Stimulated activated CD4-positive, alpha-beta T cell treated with anti-CD3 and anti-CD28 coated beads, Interleukin-2, amount 100 ng/mL, for 24 hours (primary cell): ENCODE measurements around the gene CLEC3A.
"Not testable (repeated sequence)": the region's sequence is repeated elsewhere in the genome, so short reads cannot be mapped to it uniquely, and the experiment has no call there.

Experiments used
- DNase-seq, 2 donors: peaks; one replicate each; pipeline ENCODE4 v3.0.0-alpha.2; 2020

CLEC3A gene

DNA sequence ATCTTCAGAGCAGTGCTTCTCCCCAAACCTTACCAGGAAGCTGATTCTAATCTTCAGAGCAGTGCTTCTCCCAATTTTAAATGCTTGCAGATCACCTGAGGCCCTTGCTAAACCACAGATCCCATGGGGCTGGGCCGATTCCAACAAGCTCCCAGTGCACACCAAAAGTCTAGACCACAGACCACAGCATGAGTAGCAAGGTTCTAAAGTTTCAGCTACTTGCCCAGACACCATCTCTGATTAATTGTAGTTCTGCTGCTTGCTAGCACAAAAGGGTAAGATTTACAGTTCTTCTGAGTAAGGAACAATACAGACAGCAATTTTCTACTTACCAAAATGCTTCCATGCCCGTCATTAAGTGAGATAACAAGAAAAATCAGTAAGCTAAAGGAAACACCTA is 12.2 kb downstream of the CLEC3A start:
- peak in 1 of 2 donors; percentile 12 for DNase-seq

- DNase-seq, result no peak
These were observed 12.7 kb downstream of the CLEC3A start for GRCh38 chr16:78035012-78035411.

GRCh38 chr16:78040396-78040795 is 18.0 kb downstream of the CLEC3A start:
- DNase-seq, result no peak

- peak; percentile 18 to 48 for DNase-seq
These were observed 23.7 kb downstream of the CLEC3A start for GRCh38 chr16:78045865-78046581.

- no peak for DNase-seq
These were observed 26.0 kb downstream of the CLEC3A start for GRCh38 chr16:78048319-78048718.

DNA sequence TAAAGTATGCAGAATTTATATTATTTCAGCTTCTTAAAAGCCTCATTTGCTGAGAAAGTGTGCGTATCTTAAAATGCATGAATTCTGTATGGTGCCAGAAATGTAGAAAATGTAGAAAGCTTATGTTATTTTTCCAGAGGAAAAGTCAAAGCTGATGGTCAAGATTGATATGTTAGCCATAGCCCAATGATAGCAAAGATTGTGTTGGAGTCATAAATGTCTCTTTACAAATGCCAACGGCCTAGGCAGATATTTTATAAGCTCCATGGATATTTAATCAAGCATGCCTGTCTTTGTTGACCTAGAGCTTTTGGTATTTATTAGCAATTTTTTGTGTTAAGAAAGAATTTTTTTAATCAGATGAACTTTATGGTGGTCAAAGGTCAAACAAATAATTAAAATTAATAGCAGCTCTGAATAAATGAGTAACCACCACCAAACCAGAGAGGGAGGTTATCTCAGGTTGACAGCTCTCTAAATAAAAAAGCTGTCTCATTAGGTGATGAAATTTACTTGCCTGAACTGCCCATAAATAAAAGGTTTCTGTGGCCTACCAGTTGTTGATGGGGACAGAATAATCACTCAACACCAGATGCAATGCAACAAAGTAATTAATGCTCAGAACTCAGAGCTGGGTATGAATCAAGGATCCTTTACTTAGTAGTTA is 28.5 kb downstream of the CLEC3A start:
- no peak for DNase-seq

DNA sequence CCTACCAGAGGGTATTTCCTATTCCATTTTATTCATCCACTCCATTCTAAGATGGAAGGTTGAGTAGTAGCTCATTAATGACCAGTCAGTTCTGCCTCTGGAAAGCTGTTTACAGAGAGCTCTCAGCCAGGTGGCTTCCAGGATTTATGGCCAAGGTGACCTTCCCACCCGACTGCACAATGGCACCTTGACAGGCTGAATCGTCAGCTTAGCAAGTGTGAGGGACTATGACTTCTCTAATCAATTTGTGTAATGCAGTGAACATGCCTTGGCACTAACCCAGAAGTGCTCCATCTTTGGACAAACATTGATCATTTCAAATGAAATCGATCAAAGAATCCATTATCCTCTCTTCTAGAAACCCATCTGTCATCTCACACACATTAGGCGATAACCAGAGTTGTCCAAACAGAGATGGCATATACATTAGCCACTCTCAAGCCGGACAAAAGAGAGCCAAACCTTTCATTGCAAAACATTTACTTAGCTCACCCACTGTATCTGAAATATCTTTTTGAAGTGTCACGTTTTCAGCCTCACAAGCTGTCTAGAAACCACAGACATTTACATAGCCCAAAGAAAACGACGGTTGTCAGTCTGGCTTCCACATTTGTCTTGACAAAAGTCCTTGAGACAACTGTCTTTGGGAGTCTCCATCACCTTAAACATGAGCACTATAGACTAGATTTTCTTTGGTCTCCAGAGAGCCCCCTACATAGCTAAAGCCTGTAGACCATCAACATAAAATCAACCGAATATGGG is 35.6 kb downstream of the CLEC3A start:
- no peak for DNase-seq

GRCh38 chr16:78059806-78060205 is 37.5 kb downstream of the CLEC3A start:
- DNase-seq, result not testable (repeated sequence)

- DNase-seq, result no peak
These were observed 37.9 kb downstream of the CLEC3A start for GRCh38 chr16:78060295-78060694.

DNA sequence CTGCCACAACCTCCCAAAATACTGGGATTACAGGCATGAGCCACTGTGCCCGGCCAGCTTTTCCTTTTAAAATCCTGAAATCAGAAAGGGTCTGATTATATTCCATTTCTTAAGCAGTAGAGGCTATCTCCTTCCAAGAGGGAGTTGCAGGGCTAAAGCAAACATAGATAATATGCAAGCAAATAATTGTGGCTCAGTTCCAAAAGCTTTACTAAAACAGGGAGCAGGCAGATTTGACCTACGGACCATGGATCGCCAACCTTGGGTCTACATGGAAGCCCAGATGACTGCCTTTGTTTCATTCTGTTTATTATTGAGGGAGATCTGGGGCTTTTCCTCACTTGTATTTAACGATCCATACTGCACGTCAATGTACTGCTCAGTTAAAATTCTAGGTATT is 38.5 kb downstream of the CLEC3A start:
- DNase-seq, result no peak

- no peak for DNase-seq
These were observed 43.0 kb downstream of the CLEC3A start for GRCh38 chr16:78065319-78065718.

- DNase-seq, result no peak
These were observed 47.6 kb downstream of the CLEC3A start for GRCh38 chr16:78069913-78070312.

DNA sequence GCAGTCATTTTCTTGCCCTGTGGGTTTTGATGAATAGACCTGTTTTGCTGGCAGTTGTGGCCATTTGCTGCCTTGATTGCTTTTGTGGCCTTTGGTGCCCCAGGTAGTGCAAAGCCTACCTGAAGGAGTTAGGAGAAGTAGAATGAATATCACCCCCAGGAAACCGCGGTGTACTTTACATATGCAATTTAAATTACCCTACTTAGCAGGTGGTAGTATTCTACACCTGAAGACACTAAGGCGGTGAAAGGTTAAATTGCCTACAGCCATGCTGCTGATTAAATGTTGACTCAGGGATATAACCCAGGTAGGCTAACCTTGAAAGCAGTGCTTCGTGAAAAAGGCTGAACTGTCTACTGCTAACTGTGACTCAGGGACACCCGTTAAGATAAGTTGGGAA is 49.9 kb downstream of the CLEC3A start:
- DNase-seq, result no peak

GRCh38 chr16:78075800-78076199 is 53.5 kb downstream of the CLEC3A start:
- DNase-seq, result no peak

GRCh38 chr16:78081341-78081740 is 59.0 kb downstream of the CLEC3A start:
- DNase-seq, result no peak
